ENCODE results near the gene KSR2. TPM values are rescaled to one million over a fixed set of nuclear protein-coding genes. Genes with fewer than 3 reads are reported as not detected.

KSR2 gene
- total RNA-seq, 1 donor: 0.10 TPM

- H3K27me3 ChIP-seq (ENCODE audit: insufficient read depth, low read length): no peaks in the 10 kb centered on the region
- no peaks in the 10 kb centered on the region for H3K4me1 ChIP-seq (ENCODE audit: insufficient read depth, low read length)
- H3K4me3 ChIP-seq (ENCODE audit: low read length): no peak overlapping the region
- no peaks in the 10 kb centered on the region for H3K9me3 ChIP-seq (ENCODE audit: low read depth, low read length)
These were observed 556.2 kb downstream of the KSR2 start for GRCh38 chr12:117412465-117413188.

GRCh38 chr12:117409286-117409685 lies 559.5 kb downstream of the KSR2 start:
- no peaks in the 10 kb centered on the region for H3K9me3 ChIP-seq (ENCODE audit: low read depth, low read length)
- peaks cover 3% of the 10 kb centered on the region for H3K4me1 ChIP-seq (ENCODE audit: insufficient read depth, low read length)
- no peak overlapping the region for H3K4me3 ChIP-seq (ENCODE audit: low read length)
- H3K27me3 ChIP-seq (ENCODE audit: insufficient read depth, low read length): no peaks in the 10 kb centered on the region

- Histone ChIP-seq H3K4me3 (ENCODE audit: low read length) (no peak overlapping the region), H3K27me3 (ENCODE audit: insufficient read depth, low read length) (no peaks in the 10 kb centered on the region), H3K4me1 (ENCODE audit: insufficient read depth, low read length) (peaks cover 3% of the 10 kb centered on the region), H3K9me3 (ENCODE audit: low read depth, low read length) (no peaks in the 10 kb centered on the region)
These were observed 560.5 kb downstream of the KSR2 start for GRCh38 chr12:117408161-117408791.

GRCh38 chr12:117404940-117405339 lies 563.9 kb downstream of the KSR2 start:
- no peaks in the 10 kb centered on the region for H3K9me3 ChIP-seq (ENCODE audit: low read depth, low read length)
- H3K4me1 ChIP-seq (ENCODE audit: insufficient read depth, low read length): peaks cover 3% of the 10 kb centered on the region
- no peaks in the 10 kb centered on the region for H3K27me3 ChIP-seq (ENCODE audit: insufficient read depth, low read length)
- H3K4me3 ChIP-seq (ENCODE audit: low read length): no peak overlapping the region

- no peak overlapping the region for H3K4me3 ChIP-seq (ENCODE audit: low read length)
- no peaks in the 10 kb centered on the region for H3K9me3 ChIP-seq (ENCODE audit: low read depth, low read length)
- peaks cover 3% of the 10 kb centered on the region for H3K4me1 ChIP-seq (ENCODE audit: insufficient read depth, low read length)
- H3K27me3 ChIP-seq (ENCODE audit: insufficient read depth, low read length): no peaks in the 10 kb centered on the region
These were observed 564.5 kb downstream of the KSR2 start for GRCh38 chr12:117404203-117404853.

- Histone ChIP-seq H3K9me3 (ENCODE audit: low read depth, low read length) (no peaks in the 10 kb centered on the region), H3K4me3 (ENCODE audit: low read length) (no peak overlapping the region), H3K27me3 (ENCODE audit: insufficient read depth, low read length) (no peaks in the 10 kb centered on the region), H3K4me1 (ENCODE audit: insufficient read depth, low read length) (peaks cover 3% of the 10 kb centered on the region)
These were observed 565.1 kb downstream of the KSR2 start for GRCh38 chr12:117403586-117404139.

Other genes starting within 250 kb of the KSR2 start
- gene RFC5, start 47.7 kb upstream of the KSR2 start, total RNA-seq: 11.2 TPM
- 21.1 TPM for gene WSB2, start 92.2 kb upstream of the KSR2 start, total RNA-seq
- gene VSIG10, start 135.0 kb upstream of the KSR2 start, total RNA-seq: 1.8 TPM
- 66.9 TPM for gene PEBP1, start 167.1 kb upstream of the KSR2 start, total RNA-seq